ENCODE data around the gene UBR3. TPM values are rescaled to one million over a fixed set of nuclear protein-coding genes. Genes with fewer than 3 reads are reported as not detected.
"Not testable (repeated sequence)": the region's sequence is repeated elsewhere in the genome, so short reads cannot be mapped to it uniquely, and the experiment has no call there.

The UBR3 gene
- total RNA-seq, 1 donor from 2014 or later, result 30.9 TPM

GRCh38 chr2:169818241-169818640, 9.0 kb upstream of the UBR3 start:
- Mint-ChIP-seq H3K27me3 (ENCODE audit: low read depth) (no peaks in the 10 kb centered on the region), H3K36me3 (ENCODE audit: low read depth) (peaks cover 23% of the 10 kb centered on the region), H3K4me1 (ENCODE audit: low read depth) (peaks cover 53% of the 10 kb centered on the region), H3K9me3 (ENCODE audit: low read depth) (peaks cover 3% of the 10 kb centered on the region), H3K4me3 (ENCODE audit: unreplicated experiment) (no peak overlapping the region), H3K27ac (ENCODE audit: unreplicated experiment) (no peak overlapping the region)
- TF ChIP-seq, protein P1, sequence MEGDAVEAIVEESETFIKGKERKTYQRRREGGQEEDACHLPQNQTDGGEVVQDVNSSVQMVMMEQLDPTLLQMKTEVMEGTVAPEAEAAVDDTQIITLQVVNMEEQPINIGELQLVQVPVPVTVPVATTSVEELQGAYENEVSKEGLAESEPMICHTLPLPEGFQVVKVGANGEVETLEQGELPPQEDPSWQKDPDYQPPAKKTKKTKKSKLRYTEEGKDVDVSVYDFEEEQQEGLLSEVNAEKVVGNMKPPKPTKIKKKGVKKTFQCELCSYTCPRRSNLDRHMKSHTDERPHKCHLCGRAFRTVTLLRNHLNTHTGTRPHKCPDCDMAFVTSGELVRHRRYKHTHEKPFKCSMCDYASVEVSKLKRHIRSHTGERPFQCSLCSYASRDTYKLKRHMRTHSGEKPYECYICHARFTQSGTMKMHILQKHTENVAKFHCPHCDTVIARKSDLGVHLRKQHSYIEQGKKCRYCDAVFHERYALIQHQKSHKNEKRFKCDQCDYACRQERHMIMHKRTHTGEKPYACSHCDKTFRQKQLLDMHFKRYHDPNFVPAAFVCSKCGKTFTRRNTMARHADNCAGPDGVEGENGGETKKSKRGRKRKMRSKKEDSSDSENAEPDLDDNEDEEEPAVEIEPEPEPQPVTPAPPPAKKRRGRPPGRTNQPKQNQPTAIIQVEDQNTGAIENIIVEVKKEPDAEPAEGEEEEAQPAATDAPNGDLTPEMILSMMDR (IDR thresholded peaks at IDR 0.05), result no peak
- DNase-seq (ENCODE audit: low spot score), result no peak

DNA sequence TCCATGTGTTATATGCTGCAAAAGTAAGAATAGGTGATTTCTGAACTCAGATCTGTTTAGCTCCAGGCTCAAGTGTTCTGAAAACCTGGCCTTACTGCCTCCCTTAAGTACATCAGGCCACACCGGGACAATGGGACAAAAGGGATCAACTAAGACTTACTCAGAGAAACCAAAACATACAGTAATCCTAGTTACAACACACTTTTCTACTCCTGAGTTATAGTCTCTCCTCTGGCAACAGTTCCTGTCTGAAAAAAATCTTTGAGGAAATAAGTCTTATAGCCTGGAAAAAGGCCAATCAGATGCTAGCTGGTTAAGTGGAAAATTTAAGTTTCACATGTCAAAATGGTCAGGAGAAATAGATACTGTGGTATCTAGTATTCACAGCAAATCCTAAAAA, 8.1 kb upstream of the UBR3 start:
- TF ChIP-seq, protein P1 (IDR thresholded peaks at IDR 0.05), result no peak
- Mint-ChIP-seq H3K27me3 (ENCODE audit: low read depth) (no peaks in the 10 kb centered on the region), H3K27ac (ENCODE audit: unreplicated experiment) (peak overlapping the region; percentile 50), H3K4me1 (ENCODE audit: low read depth) (peaks cover 61% of the 10 kb centered on the region), H3K9me3 (ENCODE audit: low read depth) (peaks cover 3% of the 10 kb centered on the region), H3K4me3 (ENCODE audit: unreplicated experiment) (no peak overlapping the region), H3K36me3 (ENCODE audit: low read depth) (peaks cover 23% of the 10 kb centered on the region)
- DNase-seq (ENCODE audit: low spot score), result no peak

DNA sequence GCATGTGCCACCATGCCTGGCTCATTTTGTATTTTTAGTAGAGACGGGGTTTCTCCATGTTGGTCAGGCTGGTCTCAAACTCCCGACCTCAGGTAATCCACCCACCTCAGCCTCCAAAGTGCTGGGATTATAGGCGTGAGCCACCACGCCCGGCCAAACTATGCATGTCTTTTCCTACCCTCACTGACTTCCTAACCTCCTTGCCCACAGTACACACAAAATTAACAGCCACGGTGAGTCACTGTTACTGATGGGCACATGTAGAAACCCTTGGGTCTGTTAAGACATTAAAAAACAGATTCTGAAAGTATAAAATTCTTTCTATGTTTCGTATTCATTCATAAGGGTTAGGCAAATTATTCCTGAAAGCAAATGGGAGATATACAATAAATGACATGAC, 7.2 kb upstream of the UBR3 start:
- H3K4me3 Mint-ChIP-seq (ENCODE audit: unreplicated experiment); DNase-seq (ENCODE audit: low spot score); H3K27me3 Mint-ChIP-seq (ENCODE audit: low read depth); H3K9me3 Mint-ChIP-seq (ENCODE audit: low read depth): not testable (repeated sequence)
- Mint-ChIP-seq H3K4me1 (ENCODE audit: low read depth) (peaks cover 67% of the 10 kb centered on the region), H3K27ac (ENCODE audit: unreplicated experiment) (peak overlapping the region; percentile 91), H3K36me3 (ENCODE audit: low read depth) (peaks cover 21% of the 10 kb centered on the region)

GRCh38 chr2:169822036-169822435, 5.2 kb upstream of the UBR3 start:
- Mint-ChIP-seq H3K36me3 (ENCODE audit: low read depth) (peaks cover 11% of the 10 kb centered on the region), H3K4me3 (ENCODE audit: unreplicated experiment) (peak overlapping the region; percentile 18), H3K9me3 (ENCODE audit: low read depth) (no peaks in the 10 kb centered on the region), H3K27me3 (ENCODE audit: low read depth) (no peaks in the 10 kb centered on the region), H3K4me1 (ENCODE audit: low read depth) (peaks cover 61% of the 10 kb centered on the region), H3K27ac (ENCODE audit: unreplicated experiment) (peak overlapping the region; percentile 27)
- DNase-seq (ENCODE audit: low spot score), result no peak
- TF ChIP-seq, protein P1 (IDR thresholded peaks at IDR 0.05), result no peak

DNA sequence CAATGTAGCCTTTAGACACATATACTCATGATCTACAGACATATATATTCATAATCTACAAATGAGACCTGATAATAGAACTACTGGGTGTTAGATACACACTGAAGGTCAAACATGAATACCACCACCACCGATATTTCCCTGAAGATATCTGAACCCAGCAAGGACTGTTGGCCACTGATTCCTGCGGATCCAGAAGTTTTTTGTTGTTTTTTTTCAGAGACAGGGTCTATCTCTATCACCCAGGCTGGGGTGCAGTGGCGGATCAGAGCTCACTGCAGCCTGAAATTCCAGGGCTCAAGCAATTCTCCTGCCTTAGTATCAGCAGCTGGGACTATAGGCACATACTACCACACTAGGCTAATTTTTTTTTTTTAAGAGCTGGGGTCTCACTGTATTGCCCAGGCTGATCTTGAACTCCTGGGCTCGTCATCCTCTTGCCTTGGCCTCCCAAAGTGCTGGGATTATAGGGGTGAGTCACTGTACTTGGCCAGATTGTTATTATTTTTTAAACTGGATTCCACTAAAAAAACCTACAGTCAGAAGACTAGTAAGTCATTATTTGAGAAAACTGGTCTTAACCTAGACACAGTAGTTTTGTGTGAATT, 4.4 kb upstream of the UBR3 start:
- peaks cover 61% of the 10 kb centered on the region for H3K4me1 Mint-ChIP-seq (ENCODE audit: low read depth)
- peak overlapping the region; percentile 62 for H3K27ac Mint-ChIP-seq (ENCODE audit: unreplicated experiment)
- peaks cover 5% of the 10 kb centered on the region for H3K36me3 Mint-ChIP-seq (ENCODE audit: low read depth)
- H3K27me3 Mint-ChIP-seq (ENCODE audit: low read depth), result no peaks in the 10 kb centered on the region
- peak overlapping the region; percentile 43 for H3K4me3 Mint-ChIP-seq (ENCODE audit: unreplicated experiment)
- TF ChIP-seq, protein P1 (IDR thresholded peaks at IDR 0.05), result no peak
- no peak for DNase-seq (ENCODE audit: low spot score)
- H3K9me3 Mint-ChIP-seq (ENCODE audit: low read depth), result no peaks in the 10 kb centered on the region

DNA sequence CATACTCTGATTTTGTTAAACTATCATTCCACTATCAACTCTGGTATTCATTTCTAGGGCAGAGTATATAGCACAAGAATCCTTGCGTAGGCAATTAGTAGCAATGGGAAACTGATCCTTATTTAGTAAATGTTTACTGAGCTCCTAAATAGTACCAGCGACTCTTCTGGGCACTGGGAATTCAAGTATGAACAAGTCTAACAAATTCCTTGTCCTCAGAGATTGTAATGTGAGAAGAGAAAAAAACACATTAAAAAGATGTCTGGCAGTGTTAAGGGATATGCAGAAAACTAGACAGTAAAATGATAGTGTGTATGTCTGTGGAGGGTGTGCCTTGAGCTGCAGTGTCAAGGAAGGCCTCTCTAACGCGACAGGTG, 3.3 kb upstream of the UBR3 start:
- Mint-ChIP-seq H3K27ac (ENCODE audit: unreplicated experiment) (peak overlapping the region; percentile 19), H3K4me3 (ENCODE audit: unreplicated experiment) (peak overlapping the region; percentile 71), H3K4me1 (ENCODE audit: low read depth) (peaks cover 67% of the 10 kb centered on the region), H3K36me3 (ENCODE audit: low read depth) (peaks cover 2% of the 10 kb centered on the region), H3K27me3 (ENCODE audit: low read depth) (no peaks in the 10 kb centered on the region), H3K9me3 (ENCODE audit: low read depth) (no peaks in the 10 kb centered on the region)
- no peak for DNase-seq (ENCODE audit: low spot score)
- TF ChIP-seq, protein P1 (IDR thresholded peaks at IDR 0.05), result no peak

All from chondrocyte (in vitro differentiated cells).